Islet of Langerhans (tissue), 1 donor: ENCODE measurements around the gene ATG13.
"Not testable (repeated sequence)": the region's sequence is repeated elsewhere in the genome, so short reads cannot be mapped to it uniquely, and the experiment has no call there.

Experiments used
- FAIRE-seq: peaks from one replicate; lab custom pipeline; 2011; peaks lifted over from hg19 to GRCh38; lab: Jason Lieb, UNC

ATG13 gene

DNA sequence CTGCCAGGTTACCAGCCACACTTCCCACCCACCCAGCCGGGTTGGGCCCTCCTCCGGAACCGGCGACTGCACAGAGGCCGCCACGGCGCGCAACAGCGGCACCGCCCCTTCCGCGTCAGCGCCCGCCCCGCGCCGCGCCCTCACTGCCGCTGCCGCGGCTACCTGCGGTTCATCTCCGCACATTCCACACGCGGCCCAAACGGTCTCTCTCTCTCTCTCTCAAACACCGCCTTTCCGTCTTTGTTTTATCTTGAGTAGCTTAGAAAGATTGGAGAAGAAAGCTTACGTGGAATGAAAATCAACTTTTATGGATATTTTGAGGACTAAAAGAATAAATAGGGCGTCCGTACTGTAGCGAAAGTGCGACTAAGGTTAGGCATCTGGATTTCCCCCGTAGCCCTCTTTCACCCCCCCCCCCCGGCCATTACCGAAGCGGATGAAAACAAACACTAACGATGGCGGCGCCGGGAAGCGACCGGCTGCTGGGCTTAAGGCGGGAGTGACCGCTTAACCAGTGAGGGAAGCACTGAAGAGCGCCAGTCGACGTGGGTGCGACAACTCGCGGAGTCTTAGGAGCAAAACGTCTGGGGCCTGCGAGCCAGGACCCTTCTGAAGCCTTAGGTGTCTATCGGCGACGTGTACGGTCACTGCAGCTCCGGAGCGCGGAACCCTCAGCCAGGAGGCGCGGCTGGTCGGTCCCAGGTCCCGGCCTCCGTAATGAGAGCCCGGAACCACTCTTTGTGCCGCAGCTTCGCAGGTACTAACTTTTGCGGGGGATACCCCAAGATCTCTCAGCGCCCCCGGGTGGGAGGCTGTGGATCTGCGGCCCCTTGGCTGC lies at the start of gene ATG13, which contains the start of gene HARBI1:
TSS of gene ATG13 (plus strand) at position 420 of the 838 bp plus-strand sequence. CDS start 26,739 bp downstream, outside the sequence.
TSS of gene HARBI1 (minus strand) at position 94 of the 838 bp plus-strand sequence. CDS start 990 bp downstream, outside the sequence.
- FAIRE-seq = no peak

GRCh38 chr11:46570790-46571398 lies 46.5 kb upstream of the ATG13 start:
- FAIRE-seq = no peak

DNA sequence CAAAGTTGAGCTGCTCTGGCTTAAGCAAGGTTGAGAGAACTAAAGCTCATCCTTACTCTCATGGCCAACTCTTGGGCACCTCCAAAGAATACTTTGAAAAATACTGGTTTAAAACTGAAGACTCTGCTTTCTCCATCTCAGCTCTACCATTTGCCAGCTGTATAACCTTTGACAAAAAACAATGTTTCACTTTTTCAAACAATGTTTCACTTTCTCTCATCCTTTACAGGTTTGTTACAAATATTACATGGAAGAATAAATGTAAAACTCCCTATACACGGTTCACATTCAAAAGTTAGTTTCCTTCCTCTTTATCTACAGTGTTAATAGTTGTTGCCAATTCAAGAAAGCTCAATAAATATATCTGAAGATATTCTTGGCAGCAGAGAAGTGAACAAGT lies 42.7 kb upstream of the ATG13 start:
- FAIRE-seq = no peak

- FAIRE-seq = no peak
Observed at GRCh38 chr11:46577058-46577457, 40.3 kb upstream of the ATG13 start.

GRCh38 chr11:46582588-46582987 lies 34.8 kb upstream of the ATG13 start:
- no peak for FAIRE-seq

- not testable (repeated sequence) for FAIRE-seq
Observed at GRCh38 chr11:46583513-46583912, 33.8 kb upstream of the ATG13 start.

DNA sequence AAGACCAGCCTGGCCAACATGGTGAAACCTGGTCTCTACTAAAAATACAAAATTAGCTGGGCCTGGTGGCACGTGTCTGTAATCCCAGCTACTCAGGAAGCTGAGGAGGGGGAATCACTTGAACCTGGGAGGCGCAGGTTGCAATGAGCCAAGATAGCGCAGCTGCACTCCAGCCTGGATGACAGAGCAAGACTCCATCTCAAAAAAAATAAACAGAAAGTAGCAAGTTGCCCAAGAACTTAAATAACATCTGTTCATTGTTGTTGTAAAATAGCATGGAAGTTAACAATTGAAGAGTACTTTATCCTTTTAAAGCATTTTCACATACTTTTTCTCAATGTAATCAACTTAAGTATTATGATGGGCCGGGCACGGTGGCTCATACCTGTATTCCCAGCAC lies 29.2 kb upstream of the ATG13 start:
- no peak for FAIRE-seq

GRCh38 chr11:46588915-46589314 lies 28.4 kb upstream of the ATG13 start:
- no peak for FAIRE-seq

GRCh38 chr11:46590740-46591605 lies 26.4 kb upstream of the ATG13 start:
- FAIRE-seq = no peak

- no peak for FAIRE-seq
Observed at GRCh38 chr11:46593550-46594373, 23.6 kb upstream of the ATG13 start, which contains the start of gene AMBRA1. TSS of gene AMBRA1 (minus strand) at chr11:46594023. CDS start at chr11:46548380, 45,643 bp downstream.

DNA sequence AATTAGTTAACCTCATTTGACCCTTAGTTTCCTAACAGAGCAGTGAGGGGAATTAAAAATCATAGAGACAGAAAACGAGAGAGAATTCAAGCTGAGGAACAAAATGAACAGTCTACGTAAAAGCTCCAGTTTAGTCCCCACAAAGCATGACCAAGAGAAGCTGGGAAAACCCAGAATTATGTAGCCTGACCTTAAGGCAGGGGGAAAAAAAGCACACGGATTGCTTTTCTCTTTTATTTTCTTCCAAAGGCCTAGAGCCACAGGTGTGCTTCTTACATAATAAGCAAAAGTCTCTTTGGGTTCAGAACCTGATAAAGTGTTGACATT lies 23.0 kb upstream of the ATG13 start:
- FAIRE-seq = no peak

- FAIRE-seq = no peak
Observed at GRCh38 chr11:46594785-46595184, 22.6 kb upstream of the ATG13 start.

DNA sequence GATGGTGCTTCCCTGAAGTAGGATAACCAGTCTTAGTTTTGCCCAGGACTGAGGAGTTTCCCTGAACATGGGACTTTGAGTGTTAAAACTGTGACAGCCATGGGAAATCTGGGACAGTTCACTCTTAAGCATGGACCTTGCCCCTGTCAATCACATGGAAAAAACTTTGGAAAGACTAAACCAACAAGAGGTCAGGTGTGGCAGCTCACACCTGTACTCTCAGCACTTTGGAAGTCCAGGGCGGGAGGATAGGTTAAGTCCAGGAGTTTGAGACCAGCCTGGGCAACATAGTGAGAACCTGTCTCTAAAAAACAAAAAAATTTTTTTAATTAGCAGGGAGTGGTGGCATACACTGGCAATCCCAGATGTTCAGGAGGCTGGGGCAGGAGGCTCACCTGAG lies 20.2 kb upstream of the ATG13 start:
- no peak for FAIRE-seq

DNA sequence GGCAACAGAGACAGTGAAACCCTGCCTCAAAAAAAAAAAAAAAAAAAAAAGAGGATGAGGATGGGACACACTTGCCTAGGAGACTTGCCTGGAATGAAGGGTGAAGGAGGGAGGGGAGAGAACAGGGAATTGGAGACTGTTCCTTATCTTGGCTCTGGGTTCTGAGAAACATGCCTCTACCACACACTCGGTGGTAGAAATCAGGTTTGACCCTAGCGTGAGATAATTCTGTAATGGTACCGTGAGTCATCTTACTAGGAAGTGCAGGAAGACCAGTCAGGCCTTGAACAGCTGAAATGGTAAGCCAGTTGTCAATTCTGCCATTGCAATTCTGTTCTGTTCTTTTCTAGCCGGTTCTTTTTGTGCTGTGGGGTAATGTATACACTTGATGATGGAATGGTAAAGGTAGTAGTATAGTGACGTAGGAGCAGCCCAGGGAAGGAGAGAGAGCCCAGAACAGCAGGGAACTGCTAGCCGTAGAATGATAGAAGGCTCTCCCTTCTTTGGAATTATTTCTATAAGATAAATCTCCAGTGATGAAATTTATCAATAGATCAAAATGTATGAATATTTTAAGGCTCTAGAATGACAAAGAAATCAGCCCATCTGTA lies 19.6 kb upstream of the ATG13 start:
- FAIRE-seq = no peak

DNA sequence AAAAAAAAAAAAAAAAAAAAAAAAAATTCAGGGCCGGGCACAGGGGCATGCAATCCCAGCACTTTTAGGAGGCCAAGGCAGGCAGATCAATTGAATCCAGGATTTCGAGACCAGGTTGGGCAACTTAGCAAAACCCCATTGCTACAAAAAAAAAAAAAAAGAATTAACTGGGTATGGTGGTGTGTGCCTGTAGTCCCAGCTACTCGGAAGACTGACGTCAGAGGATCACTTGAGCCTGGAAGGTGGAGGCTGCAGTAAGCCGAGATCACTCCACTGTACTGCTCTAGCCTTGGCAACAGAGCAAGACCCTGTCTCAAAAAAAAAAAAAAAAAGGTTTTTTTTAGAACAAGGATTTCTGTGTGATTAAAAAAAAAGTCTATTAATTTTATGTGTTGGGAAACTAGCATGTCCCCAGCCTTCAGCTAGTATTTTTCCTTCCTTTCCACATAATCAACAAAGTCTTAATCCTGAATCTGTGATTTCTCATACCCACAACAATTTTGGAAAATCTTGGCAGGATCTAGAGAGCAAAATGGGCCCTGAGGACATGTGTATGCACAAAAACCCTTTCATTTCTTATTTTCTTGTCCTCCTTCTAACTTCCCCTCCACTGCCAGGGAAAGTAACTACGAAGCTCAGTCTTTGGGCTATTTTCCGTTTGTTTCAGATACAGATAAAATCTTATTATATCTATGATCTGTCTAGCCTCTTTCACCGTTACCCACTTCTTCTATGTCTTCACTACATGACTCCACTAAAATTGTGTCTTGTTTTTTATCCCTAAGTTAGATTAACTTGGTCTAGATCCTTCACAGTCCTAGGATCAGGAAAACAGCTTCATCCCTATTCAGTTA lies 17.8 kb upstream of the ATG13 start:
- FAIRE-seq = no peak

- no peak for FAIRE-seq
Observed at GRCh38 chr11:46600194-46600960, 17.0 kb upstream of the ATG13 start.

DNA sequence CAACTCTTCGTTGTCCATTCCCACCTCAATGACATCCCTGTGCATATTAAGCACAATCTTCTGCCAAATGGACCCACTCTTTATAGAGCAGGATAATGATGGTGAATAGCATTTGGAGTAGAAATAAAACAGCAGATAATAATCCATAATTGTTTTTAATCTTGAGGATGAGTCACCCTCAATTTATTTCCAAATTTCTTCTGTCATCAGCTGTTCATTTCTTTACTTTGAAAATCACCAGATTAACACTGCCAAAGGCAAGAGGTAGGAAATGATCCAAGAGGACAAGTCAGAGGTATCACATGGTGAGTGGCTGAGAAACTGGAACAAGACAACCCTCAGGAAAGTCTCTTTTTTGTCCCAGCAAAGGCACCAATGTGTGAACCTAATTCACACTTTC lies 16.2 kb upstream of the ATG13 start:
- FAIRE-seq = no peak

- no peak for FAIRE-seq
Observed at GRCh38 chr11:46603704-46604308, 13.5 kb upstream of the ATG13 start.

DNA sequence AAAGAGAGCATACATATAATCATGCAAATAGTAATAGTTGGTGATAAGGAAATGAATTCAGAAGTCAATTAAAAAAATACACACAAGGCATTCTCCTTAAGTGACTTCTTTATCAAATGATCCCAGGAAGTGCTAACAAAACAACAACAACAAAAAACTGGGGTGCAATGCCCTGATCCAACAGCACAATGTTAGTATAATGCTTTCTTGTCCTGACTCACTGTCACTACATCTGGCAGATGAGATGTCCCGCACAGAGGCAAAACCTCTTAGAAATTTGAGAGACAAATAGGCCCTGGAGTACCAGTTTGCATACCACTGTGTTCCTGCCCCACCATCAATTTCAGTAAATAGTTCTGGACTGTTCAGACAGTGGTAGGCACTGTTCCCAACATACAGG lies 12.6 kb upstream of the ATG13 start:
- FAIRE-seq = no peak
